Measurements from ENCODE around the gene TSGA10IP.

DNA sequence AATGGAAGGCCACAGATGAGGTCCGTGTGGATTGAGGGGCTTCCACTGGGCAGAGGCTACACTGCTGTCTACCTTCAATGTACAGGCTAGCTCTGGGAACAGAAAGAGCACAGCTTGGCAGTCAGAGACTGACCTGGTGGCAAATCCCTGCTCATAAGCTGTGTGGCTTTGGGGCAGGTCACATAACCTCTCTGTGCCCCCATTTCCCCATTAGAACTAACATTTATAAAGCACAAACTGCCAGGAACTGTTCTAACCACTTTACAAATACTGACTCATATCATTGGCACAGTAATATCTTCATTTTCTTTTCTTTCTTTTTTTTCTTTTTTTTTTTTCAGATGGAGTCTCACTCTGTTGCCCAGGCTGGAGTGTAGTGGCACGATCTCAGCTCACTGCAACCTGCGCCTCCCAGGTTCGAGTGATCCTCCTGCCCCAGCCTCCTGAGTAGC is 48.2 kb upstream of the TSGA10IP start:
- TF ChIP-seq, protein P1, sequence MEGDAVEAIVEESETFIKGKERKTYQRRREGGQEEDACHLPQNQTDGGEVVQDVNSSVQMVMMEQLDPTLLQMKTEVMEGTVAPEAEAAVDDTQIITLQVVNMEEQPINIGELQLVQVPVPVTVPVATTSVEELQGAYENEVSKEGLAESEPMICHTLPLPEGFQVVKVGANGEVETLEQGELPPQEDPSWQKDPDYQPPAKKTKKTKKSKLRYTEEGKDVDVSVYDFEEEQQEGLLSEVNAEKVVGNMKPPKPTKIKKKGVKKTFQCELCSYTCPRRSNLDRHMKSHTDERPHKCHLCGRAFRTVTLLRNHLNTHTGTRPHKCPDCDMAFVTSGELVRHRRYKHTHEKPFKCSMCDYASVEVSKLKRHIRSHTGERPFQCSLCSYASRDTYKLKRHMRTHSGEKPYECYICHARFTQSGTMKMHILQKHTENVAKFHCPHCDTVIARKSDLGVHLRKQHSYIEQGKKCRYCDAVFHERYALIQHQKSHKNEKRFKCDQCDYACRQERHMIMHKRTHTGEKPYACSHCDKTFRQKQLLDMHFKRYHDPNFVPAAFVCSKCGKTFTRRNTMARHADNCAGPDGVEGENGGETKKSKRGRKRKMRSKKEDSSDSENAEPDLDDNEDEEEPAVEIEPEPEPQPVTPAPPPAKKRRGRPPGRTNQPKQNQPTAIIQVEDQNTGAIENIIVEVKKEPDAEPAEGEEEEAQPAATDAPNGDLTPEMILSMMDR (IDR thresholded peaks at IDR 0.05 in 8 of 11, conservative IDR thresholded peaks at IDR 0.05 in 3 of 11): no peak
- TF ChIP-seq POLR2A (IDR thresholded peaks at IDR 0.05): no peak
